ENCODE results near the gene IFIT2.
"Not testable (repeated sequence)": the region's sequence is repeated elsewhere in the genome, so short reads cannot be mapped to it uniquely, and the experiment has no call there.

IFIT2 gene

DNA sequence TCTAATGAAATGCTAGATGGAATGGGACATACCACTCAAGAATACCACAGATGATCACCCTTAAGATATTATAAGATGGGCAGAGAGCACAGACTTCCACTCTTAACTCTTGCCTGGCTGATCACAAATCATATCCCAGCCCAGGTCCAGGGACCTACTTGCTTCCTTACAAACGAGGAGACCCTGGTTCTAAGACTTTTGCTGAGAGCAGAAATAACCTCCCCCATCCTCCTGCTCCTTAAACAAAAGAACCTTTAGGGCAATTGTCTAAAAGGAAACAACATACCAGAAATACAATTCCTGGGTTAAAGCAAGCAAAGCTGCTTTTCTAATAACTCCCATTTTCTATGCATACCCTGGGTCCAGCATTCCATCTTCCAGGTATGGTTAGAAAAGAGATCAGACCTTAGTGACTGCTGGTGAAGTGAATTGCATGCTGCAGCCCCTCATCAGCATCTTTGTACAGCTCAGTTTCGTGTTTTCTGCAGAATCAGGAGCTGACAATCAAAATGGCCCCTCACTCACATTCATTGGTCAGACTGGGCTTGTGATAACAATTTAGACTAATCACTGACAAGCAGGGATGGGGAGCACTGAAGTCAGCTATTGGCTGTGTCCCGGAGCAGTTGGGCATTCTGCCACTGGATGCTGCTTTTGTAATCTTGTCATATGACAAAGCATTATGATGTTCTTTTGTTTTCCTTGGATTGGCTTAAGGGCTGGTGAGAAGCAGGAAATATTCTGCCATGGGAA is 40.5 kb downstream of the IFIT2 start:
- DNase-seq (ENCODE audit: low read depth in 2 of 2): no peak

DNA sequence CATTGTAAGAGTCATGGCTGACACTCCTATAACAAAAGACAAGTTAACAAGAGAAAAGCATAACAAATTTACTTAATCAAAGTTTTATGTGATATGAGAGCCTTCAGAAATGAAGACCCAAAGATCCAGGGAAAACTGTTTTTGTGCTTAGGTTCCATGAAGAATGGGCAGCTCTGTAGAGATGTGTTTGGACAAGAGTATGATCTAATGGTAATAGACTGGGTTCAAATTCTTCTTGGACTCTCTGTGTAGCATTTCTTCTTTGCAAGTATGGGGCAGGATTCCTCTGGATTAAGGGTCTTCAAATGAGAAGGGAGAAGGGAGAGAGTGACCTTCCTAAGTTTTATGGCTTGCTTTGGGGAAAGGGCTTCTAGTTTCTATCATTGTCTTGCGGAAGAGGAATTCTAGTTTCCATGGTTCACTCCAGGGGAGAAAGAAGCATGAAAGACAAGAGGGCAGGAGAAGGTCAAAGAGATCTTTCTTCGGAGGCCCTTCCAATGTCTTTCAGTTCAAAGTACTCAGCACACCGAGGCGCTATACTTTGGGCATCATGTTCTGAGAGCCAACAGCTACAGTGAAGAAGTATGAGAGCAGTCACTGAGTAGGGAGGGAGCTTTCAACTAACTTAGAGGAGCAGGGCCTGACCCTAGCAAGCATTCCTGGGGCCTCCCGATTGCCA is 41.4 kb downstream of the IFIT2 start:
- DNase-seq (ENCODE audit: low read depth in 2 of 2): no peak

DNA sequence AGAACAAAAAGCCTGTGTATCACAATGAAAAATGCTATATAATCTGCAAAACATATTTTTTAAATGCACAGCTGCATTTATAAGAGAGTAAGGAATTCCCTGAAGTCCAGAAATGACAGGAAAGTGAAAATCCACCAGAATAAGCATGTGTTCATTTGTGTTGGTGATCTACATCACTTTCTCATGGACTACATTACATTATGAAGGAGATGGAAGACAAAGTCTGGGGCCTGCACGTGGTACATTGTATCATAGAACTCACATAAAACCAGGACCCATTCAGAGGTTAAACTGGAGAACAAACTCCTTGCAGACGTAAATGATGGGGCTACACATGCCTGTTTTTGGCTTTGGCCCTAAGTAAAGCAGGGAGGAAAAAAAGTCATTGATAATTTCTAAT is 42.3 kb downstream of the IFIT2 start:
- no peak for DNase-seq (ENCODE audit: low read depth in 2 of 2)

DNA sequence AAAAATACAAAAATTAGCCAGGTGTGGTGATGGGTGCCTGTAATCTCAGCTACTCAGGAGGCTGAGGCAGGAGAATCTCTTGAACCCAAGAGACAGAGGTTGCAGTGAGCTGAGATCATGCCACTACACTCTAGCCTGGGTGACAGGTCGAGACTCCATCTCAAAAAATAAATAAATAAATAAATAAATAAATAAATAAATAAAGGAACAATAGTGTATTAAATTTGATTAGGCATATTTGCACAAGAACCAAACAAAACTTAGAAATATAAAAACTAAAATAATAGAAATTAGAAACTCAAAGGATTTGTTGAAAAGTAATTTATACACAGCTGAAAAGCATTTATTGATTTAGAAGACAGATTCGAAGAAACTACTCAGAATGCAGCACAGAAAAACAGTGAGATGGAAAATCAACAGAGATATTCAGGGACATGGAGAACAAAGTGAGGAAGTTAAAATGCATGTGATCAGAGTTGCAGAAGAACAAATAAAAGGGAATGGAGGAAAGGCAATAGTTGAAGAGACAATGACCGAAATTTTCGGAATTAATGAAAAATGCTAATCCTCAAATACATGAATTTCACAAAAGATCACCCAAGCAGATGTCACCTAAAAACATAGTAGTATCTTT is 43.6 kb downstream of the IFIT2 start:
- no peak for DNase-seq (ENCODE audit: low read depth in 2 of 2)

DNA sequence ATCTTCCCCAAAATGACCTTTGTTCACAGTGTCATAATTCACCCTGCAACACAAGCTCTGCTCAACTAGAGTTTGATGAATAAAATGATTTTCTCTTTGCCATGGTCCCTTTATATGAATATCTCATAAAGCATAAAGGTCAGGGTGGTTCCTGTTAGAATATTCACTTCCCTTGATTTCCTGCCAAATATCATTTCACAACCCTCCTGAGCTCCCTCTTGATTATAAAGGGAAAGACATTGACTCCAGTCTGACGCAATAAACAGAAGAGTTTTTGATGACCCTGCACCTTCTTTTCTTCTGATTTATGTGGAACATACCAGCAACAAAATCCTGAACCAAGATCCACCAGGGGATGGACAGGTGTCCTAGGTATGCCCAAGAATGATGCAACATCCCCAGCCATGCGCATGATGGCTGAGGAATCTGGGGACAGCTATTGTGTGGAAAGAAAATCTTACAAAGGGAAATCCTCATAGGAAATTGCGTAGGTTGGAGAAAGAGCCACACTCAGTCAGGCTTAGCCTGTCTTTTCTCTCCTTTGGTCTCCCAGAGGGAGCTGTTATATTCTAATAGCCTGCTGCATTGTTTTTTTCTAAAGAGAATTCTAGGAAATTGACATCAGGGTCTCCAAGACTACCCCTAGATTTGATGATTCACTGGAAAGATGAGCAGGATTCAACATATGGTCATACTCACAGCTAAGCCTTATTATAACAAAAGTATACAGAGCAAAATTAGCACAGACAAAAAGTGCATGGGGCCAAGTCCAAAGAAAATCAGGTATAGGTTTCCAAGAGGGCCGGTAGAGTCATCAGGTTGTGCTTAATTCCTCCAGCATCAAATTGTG is 44.8 kb downstream of the IFIT2 start:
- DNase-seq (ENCODE audit: low read depth in 2 of 2): no peak

DNA sequence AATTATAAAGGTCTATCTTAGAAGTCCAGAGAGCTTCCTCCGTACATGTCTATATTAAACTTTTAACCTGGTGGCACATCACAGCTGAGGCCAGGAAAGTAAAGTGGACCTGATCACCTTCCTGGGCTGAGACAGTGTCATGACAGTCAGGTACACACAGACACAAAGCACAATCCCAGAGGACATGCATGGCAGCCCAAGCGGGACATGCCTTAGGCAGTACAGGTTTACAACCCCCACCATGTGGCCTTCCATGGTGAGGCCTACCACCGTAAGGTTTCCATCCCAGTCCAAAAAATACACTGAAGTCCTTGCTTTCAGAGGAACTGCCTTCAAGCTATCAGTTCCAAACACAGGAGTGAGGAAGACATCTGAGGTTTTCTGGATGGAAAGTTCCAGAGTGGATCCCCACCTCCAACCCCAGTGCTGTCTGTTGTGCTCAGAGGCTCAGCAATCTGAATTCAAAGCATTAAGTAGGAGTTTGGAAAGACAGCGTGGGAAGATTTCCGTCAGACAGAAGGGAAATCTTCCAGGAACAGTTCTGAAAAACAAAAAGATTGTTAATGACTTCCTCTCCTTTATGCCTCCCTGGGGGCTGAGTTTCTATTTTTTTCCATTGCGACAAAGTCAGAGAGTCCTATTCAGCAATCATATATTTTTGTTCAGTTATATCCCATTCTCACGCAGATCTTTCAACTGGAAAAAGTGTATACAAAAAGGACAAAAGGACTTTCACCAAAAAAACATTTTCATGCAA is 46.0 kb downstream of the IFIT2 start:
- DNase-seq (ENCODE audit: low read depth in 2 of 2): no peak

DNA sequence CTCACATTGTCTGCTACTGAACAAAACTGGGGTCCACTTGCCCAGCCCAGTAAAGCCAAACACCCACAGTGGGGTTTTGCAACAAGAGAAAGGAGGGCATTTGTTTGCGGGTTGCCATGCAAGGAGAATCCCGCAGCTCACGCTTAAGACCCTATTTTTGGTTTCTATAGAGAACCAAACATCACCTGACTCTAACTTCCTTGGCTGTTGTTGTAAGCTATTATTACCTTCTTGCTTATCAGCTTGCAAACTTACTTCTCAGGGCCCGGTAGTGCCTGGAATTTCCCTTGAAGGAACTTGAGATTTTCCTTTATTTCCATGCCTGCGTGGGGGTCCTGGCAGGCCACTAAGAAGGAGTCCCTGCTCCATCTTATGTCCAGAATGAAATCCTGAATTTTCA is 46.6 kb downstream of the IFIT2 start:
- no peak for DNase-seq (ENCODE audit: low read depth in 2 of 2)

DNA sequence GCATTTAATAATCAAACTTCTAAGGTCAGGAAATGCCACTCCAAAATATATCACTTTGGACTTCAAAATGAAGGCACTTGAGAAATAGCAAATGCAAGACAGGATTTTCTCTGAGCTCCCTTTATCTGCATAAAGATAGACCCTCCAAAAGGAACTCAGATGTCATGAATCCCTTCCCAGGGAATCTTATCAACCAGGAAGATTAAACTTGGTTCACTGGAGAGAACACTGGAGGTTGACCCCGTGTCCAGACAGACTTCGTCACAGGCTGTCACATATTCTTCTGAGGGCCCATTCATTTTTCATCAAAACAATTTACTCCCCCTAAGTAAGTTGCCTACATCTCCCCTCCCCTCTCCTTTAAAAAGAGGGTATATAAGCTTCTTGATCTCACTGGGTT is 47.1 kb downstream of the IFIT2 start:
- DNase-seq (ENCODE audit: low read depth in 2 of 2): no peak

DNA sequence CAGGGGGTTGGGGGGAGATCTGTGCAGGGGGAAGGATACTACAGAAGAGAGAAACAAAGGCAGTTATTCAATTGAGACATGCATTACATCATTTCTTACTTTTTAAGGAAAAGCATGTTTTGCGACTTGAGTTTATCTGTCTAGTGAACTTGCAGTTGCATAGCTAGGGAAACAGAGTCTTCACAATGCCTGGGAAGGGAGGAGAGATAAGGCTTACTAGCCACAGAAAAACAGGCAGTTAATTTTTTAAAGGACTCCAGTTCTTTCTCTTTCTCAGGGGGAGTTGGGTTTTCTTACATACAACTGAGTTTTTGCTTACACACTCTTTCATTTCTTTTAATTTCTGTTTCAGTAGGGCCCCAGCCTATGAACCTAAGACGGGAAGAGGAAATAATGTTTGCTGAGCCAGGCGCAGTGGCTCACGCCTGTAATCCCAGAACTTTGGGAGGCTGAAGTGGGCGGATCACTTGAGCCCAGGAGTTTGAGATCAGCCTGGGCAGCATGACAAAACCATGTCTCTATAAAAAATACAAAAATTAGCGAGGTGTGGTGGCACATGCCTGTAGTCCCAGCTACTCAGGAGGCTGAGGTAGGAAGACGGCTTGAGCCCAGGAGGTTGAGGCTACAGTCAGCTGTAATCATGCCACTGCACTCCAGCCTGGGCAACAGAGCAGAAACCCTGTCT is 48.9 kb downstream of the IFIT2 start:
- not testable (repeated sequence) for DNase-seq (ENCODE audit: low read depth in 2 of 2)

DNA sequence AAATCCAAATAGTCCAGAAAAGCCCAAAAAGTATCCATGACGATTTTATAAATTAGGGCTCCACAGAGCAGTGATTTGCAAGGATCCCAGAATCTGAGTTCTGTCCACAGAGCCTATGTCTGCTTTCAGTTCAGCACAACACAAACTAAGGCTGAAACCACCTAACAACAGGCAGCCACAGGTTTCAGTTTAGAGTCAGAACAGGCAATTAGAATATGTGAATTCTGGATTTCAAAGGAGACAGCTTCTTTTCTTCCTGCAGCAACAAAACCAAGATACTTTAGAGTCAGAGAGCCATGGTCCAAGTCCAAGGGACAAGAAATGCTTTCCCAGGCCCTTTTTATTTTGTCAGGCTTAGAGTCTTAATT is 49.5 kb downstream of the IFIT2 start:
- no peak for DNase-seq (ENCODE audit: low read depth in 2 of 2)

DNA sequence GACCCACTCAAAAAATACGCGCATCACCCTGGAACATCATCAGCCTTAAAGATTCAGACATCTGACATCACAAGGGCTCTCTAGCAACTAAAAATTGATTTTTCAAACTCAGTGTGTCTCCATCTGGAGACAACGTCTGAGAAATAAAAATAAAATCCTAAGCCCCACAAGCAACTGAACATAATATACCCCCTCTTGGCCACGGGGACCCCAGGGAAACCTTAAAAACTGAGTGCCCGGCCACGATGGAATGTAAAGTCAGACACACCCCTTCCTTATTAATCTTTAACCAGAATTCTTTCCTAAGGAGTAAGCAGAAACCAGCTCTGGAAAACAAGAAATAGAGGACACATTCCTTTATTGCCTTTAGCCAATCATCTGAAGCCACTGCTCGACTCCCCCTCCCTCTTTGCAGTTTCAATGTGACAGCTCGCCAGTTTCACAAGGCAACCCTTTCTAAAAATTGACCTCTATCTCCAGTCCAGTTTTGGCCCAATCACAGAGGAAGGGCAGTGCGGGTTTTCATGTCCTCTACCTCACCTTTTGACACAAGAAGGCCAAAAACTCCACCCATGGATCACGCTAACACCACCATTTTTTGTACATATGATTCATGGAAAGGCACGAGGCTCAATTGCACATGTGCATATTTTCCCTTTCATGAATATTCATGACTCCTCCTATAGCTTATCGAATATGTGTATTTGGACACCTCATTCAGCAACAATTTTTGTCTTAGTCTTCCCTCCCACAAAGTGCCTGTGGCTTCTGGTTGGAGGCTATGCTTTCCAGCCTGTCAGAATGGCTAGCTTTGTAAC is 50.1 kb downstream of the IFIT2 start:
- no peak for DNase-seq (ENCODE audit: low read depth in 2 of 2)

DNA sequence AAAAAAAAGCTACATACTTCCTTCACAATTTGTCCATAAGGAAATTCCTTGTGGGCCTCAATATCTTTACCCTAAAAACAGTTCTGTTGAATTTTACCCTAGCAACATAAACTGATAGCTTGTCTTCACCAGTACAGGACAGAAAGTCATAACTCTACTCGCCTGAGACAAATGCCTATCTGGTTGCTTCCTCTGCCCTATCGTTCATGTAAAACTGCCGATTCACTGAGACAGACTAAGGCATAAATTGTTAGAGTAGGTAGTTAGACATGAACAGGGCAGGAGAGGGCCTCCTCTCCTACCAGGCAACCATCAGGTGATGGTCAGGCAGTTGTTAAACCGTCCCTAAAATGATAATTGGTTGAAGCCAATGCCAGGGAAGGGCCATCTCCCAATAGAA is 51.0 kb downstream of the IFIT2 start:
- no peak for DNase-seq (ENCODE audit: low read depth in 2 of 2)

DNA sequence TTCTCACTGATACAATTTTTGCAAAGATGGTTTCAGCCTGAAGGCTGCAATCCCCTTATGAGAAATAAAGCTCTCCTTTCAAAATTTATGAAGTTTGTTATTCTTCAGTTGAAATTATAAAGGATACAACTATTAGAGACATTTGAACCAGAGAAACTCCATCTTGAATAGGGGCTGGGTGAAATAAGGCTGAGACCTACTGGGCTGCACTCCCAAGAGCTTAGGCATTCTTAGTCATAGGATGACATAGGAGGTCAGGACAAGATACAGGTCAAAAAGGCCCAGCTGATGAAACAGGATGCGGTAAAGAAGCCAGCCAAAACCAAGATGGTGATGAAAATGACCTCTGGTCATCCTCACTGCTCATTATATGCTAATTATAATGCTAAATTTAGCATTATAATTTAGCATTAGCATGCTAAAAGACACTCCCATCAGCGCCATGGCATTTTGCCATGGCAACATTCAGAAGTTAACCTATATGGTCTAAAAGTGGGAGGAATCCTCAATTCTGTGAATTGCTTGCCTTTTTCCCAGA is 53.6 kb downstream of the IFIT2 start:
- no peak for DNase-seq (ENCODE audit: low read depth in 2 of 2)

DNA sequence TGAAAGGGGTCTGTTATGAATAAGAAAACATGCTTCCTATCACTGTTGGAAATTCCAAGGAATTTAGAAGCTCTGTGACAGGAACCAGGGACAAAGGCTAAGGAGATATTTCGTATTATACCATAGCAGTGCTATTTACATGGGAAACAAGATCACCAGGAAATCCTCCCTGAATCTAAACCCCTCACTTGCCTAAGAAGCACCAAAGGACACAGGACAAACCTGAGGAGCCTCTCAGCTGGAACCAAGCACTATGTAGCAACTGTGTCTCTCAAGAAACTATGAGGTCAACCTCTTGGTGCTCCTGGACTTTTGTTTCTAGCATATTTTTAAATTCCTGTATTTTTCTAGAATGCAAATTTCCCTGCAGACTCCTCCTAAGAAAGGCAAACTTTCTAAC is 55.2 kb downstream of the IFIT2 start:
- no peak for DNase-seq (ENCODE audit: low read depth in 2 of 2)

DNA sequence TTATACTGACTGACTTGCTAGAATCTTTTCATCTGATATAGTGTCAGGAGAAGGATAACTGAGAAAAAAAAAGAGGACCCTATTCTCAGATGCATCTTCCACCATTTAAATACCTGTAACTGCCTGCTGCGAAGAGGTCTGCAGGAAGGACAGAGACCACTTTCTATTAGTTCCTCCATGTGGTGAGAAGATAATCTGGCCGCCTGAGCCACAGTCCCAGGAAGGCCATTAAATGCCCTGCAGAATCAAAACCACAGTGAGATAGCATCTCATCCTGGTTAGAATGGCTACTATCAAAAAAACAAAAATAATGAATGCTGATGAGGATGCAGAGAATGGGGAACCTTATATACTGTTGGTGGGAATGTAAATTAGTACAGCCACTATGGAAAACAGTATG is 56.1 kb downstream of the IFIT2 start:
- no peak for DNase-seq (ENCODE audit: low read depth in 2 of 2)

All from stimulated activated CD4-positive, alpha-beta T cell treated with anti-CD3 and anti-CD28 coated beads, Interleukin-15, amount 100 ng/mL, for 48 hours (primary cell).